OCI-LY7 (cell line): Measurements from ENCODE around the gene ZNF836. TPM values are rescaled to one million over a fixed set of nuclear protein-coding genes. Genes with fewer than 3 reads are reported as not detected.

ENCODE experiments used
- BruUV-seq: library from RNA; stranded (reverse); fragments of 400-500 nt; replicated peaks from 2 replicates; lab custom pipeline; 2021; lab: Mats Ljungman, UMichigan
- CTCF ChIA-PET: fragments of 300-600 bp; sonication (Branson Sonifier 250); formaldehyde crosslinking; loops from one replicate; lab custom pipeline; 2022; ENCODE audit warnings: antibody characterized with exemption; ENCODE audit not compliant: unreplicated experiment; lab: Charles Lee
- POLR2A ChIA-PET: fragments of 300-600 bp; sonication (Branson Sonifier 250); formaldehyde crosslinking; loops from one replicate; lab custom pipeline; 2022; ENCODE audit warnings: antibody characterized with exemption; lab: Charles Lee
- DNase-seq: peaks from one replicate; pipeline ENCODE4 v3.0.0-alpha.2; 2015; ENCODE audit warnings: low spot score
- H2AFZ ChIP-seq: fragments of 200-600 bp; sonication (generic), shearing (Covaris generic); 2 replicates; pipeline ENCODE4 v1.6.1; 2014; ENCODE audit warnings: mild to moderate bottlenecking, antibody characterized with exemption, low read length, moderate library complexity
- H3K27ac ChIP-seq: fragments of 200-600 bp; sonication (generic); 2 replicates; pipeline ENCODE4 v1.5.1; 2014; ENCODE audit warnings: mixed run types, low read depth, mild to moderate bottlenecking, moderate library complexity, low read length, inconsistent platforms; ENCODE audit not compliant: poor library complexity, severe bottlenecking
- H3K36me3 ChIP-seq: fragments of 200-600 bp; sonication (generic); 2 replicates; pipeline ENCODE4 v1.6.1; 2014; ENCODE audit warnings: mild to moderate bottlenecking, antibody characterized with exemption, low read length, moderate library complexity, mixed read lengths; ENCODE audit not compliant: insufficient read depth
- H3K4me1 ChIP-seq: fragments of 200-600 bp; sonication (generic); 2 replicates; pipeline ENCODE4 v1.5.1; 2014; ENCODE audit warnings: mild to moderate bottlenecking, low read length; ENCODE audit not compliant: insufficient read depth, poor library complexity, severe bottlenecking
- H3K4me2 ChIP-seq: fragments of 200-600 bp; sonication (generic); 2 replicates; pipeline ENCODE4 v1.6.1; 2014; ENCODE audit warnings: mild to moderate bottlenecking, low read length
- H3K4me3 ChIP-seq: fragments of 200-600 bp; sonication (generic); 2 replicates; pipeline ENCODE4 v1.5.1; 2014; ENCODE audit warnings: mild to moderate bottlenecking, low read depth, low read length; ENCODE audit not compliant: poor library complexity, severe bottlenecking
- H3K79me2 ChIP-seq: fragments of 200-600 bp; sonication (generic); 2 replicates; pipeline ENCODE4 v1.6.1; 2016; ENCODE audit warnings: low read depth, mild to moderate bottlenecking, low read length, moderate library complexity, mixed read lengths; ENCODE audit not compliant: insufficient read depth
- H3K9me2 ChIP-seq: fragments of 200-600 bp; sonication (generic); 2 replicates; pipeline ENCODE4 v1.6.1; 2016; ENCODE audit warnings: mild to moderate bottlenecking, low read length, mixed read lengths; ENCODE audit not compliant: insufficient read depth
- H3K9me3 ChIP-seq: fragments of 200-600 bp; sonication (generic); 2 replicates; pipeline ENCODE4 v1.6.1; 2014; ENCODE audit warnings: mild to moderate bottlenecking, mixed run types, low read length, mixed read lengths
- H4K20me1 ChIP-seq: fragments of 200-600 bp; sonication (generic); 2 replicates; pipeline ENCODE4 v1.6.1; 2014; ENCODE audit warnings: mild to moderate bottlenecking, antibody characterized with exemption, low read length, moderate library complexity, mixed read lengths; ENCODE audit not compliant: insufficient read depth
- EZH2phosphoT487 ChIP-seq: fragments of 200-600 bp; sonication (generic); IDR thresholded peaks from 2 replicates; pipeline ENCODE4 v1.6.1; 2018; ENCODE audit warnings: low read depth, borderline replicate concordance, mild to moderate bottlenecking, mixed run types, antibody characterized with exemption, low read length, moderate library complexity, mixed read lengths
- intact Hi-C: fragments of 100-400 bp; cut with micrococcal nuclease; formaldehyde crosslinking; loops from one replicate; pipeline ENCODE4 v1.10.0; 2022; ENCODE audit not compliant: unreplicated experiment
- total RNA-seq, 2 experiments: library from RNA; depleted of rRNA in 1 of 2; stranded (reverse); fragments of >200 nt in 1 of 2; shearing (Covaris generic) in 1 of 2; gene quantifications; 2 replicates each; pipeline ENCODE4 v1.2.3, GENCODE V29; 2014 to 2022
- TF ChIP-seq, protein P1 (sequence below): fragments of 200-600 bp; sonication (generic); conservative IDR thresholded peaks from 2 replicates; pipeline ENCODE4 v1.5.1; 2014; ENCODE audit warnings: mild to moderate bottlenecking, antibody characterized with exemption, low read length, moderate library complexity, mixed read lengths

ZNF836 gene
- total RNA-seq, 2 experiments from 2014 or later: 8.0 to 14.8 TPM

DNA sequence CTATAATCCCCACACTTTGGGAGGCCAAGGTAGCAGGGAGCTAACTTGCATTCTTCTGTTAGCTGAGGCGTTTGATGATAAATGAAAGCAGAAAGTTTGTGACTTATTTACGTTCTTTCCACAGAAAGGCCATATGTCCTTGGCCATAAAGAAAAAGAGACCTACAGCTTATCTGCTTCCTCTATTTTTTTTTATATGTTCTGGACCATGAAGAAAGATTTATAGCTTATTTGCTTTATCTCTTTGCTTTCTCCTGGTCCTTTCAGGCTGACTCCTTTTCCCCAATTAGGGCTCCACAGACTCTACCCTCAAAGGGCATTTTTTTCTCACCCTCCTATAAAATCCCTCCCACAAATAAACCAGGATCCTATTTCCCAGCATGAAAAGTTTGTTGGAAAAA is 30.2 kb downstream of the ZNF836 start:
- TF ChIP-seq EZH2phosphoT487: no peak
- TF ChIP-seq, protein P1, sequence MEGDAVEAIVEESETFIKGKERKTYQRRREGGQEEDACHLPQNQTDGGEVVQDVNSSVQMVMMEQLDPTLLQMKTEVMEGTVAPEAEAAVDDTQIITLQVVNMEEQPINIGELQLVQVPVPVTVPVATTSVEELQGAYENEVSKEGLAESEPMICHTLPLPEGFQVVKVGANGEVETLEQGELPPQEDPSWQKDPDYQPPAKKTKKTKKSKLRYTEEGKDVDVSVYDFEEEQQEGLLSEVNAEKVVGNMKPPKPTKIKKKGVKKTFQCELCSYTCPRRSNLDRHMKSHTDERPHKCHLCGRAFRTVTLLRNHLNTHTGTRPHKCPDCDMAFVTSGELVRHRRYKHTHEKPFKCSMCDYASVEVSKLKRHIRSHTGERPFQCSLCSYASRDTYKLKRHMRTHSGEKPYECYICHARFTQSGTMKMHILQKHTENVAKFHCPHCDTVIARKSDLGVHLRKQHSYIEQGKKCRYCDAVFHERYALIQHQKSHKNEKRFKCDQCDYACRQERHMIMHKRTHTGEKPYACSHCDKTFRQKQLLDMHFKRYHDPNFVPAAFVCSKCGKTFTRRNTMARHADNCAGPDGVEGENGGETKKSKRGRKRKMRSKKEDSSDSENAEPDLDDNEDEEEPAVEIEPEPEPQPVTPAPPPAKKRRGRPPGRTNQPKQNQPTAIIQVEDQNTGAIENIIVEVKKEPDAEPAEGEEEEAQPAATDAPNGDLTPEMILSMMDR: no peak
- DNase-seq: no peak
- no peak overlapping the region for H3K4me2 ChIP-seq
- peaks cover 25% of the 10 kb centered on the region for H3K4me1 ChIP-seq
- peaks cover 9% of the 10 kb centered on the region; the same call in 1 of the 2 replicates for H3K79me2 ChIP-seq
- H3K9me2 ChIP-seq: no peaks in the 10 kb centered on the region
- ChIA-PET POLR2A (interaction anchor here (1.2 kb wide), 1 partner anchor 48 kb away, joined by 4 read pairs; the partner anchor contains the start of gene PPP2R1A), CTCF (no interaction called here)
- no peak overlapping the region for H2AFZ ChIP-seq
- BruUV-seq: no TSS peak
- H3K9me3 ChIP-seq: no peaks in the 10 kb centered on the region
- H4K20me1 ChIP-seq: no peaks in the 10 kb centered on the region
- H3K27ac ChIP-seq: no peak overlapping the region
- intact Hi-C loops: no loop called here
- 0 out of 2 replicates have a peak, but pooled peaks cover 3% of the 10 kb centered on the region for H3K36me3 ChIP-seq
- H3K4me3 ChIP-seq: no peak overlapping the region

DNA sequence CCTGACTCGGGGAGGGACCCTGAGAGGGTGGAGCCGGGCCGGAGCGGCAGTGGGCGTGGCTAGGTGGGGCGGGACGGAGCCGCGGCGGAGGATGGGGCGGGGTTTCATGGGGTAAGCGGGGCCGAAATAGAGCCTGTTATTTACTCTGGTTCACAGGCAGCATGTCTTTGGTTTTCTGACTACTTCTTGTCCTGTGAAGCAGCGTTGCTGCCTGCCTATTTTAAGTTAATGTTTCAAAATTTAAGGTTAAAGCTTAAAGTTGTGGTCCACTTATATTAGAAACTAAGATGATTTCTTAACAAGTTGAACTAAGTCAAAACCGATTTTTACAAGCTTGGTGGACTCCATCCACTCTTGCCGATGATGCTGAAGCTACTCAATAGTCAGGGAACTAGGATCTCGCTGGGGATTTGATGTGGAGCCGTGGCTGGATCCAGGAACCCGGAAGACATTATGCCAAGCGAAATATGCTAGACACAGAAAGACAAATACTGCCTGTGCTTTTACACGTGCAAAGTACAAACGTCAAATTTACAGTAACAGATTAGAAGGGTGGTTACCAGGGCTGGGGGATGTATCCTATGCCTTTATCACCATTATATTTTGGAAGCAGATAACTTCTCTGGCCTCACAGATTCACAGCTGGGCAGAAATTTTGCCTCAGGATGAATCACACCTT is 31.2 kb downstream of the ZNF836 start:
- ChIA-PET POLR2A (interaction anchor here (0.7 to 1.0 kb wide), 3 partner anchors 26 to 97 kb away, joined by 3 to 4 read pairs (median 3); no protein-coding TSS in a partner anchor), CTCF (no interaction called here)
- H3K9me3 ChIP-seq: no peaks in the 10 kb centered on the region
- peak overlapping the region; percentile 57 for H3K4me2 ChIP-seq
- H3K27ac ChIP-seq: no peak overlapping the region
- no peak for TF ChIP-seq EZH2phosphoT487
- TF ChIP-seq, protein P1: no peak
- H3K4me3 ChIP-seq: peak overlapping the region; percentile 80
- peaks cover 9% of the 10 kb centered on the region; the same call in 1 of the 2 replicates for H3K79me2 ChIP-seq
- BruUV-seq: no TSS peak
- H3K9me2 ChIP-seq: no peaks in the 10 kb centered on the region
- peaks cover 16% of the 10 kb centered on the region for H3K4me1 ChIP-seq
- no peaks in the 10 kb centered on the region for H4K20me1 ChIP-seq
- peaks cover 3% of the 10 kb centered on the region; the same call in 1 of the 2 replicates for H3K36me3 ChIP-seq
- H2AFZ ChIP-seq: peak overlapping the region; percentile 93
- no peak for DNase-seq
- intact Hi-C loops: no loop called here
